HepG2 (cell line): ENCODE measurements around the gene TOP1. TPM values are rescaled to one million over a fixed set of nuclear protein-coding genes. Genes with fewer than 3 reads are reported as not detected.
A peak's percentile ranks its signal among the peaks of the same experiment; 100 is the strongest.

ENCODE experiments used
- ATF4 ChIP-seq, 2 experiments: fragments of 450-650 bp in 1 of 2; sonication (generic) in 1 of 2; formaldehyde crosslinking; IDR thresholded peaks; 2 replicates each; pipeline versions ENCODE4 v1.5.0 to v1.8.0; 2020 to 2022; ENCODE audit warnings: mild to moderate bottlenecking in 1 of 2, missing genetic modification reagents in 1 of 2
- BHLHE40 ChIP-seq: IDR thresholded peaks from 2 replicates; pipeline ENCODE4 v1.6.1; 2011; ENCODE audit warnings: low read length, improper control_type of control experiment
- HMGA1 ChIP-seq: sonication (generic); formaldehyde crosslinking; conservative IDR thresholded peaks from 2 replicates; pipeline ENCODE4 v1.4.0; 2020; ENCODE audit warnings: missing genetic modification reagents
- HOMEZ ChIP-seq: IDR thresholded peaks from 2 replicates; pipeline ENCODE4 v1.6.1; 2016; ENCODE audit warnings: low read depth
- IRF9 ChIP-seq: sonication (generic); formaldehyde crosslinking; IDR thresholded peaks from 2 replicates; pipeline ENCODE4 v1.8.0; 2022; ENCODE audit warnings: missing genetic modification reagents, mild to moderate bottlenecking, borderline replicate concordance
- NCOA5 ChIP-seq: sonication (generic); formaldehyde crosslinking; IDR thresholded peaks from 2 replicates; pipeline ENCODE4 v1.4.0; 2020; ENCODE audit warnings: missing genetic modification reagents
- SRSF4 ChIP-seq: fragments of 200-400 bp; formaldehyde crosslinking; IDR thresholded peaks from one replicate; pipeline ENCODE4 v1.6.1; 2018; ENCODE audit warnings: mild to moderate bottlenecking, low read depth, low read length, moderate library complexity; ENCODE audit not compliant: poor library complexity, severe bottlenecking
- ZBTB39 ChIP-seq: sonication (generic); formaldehyde crosslinking; IDR thresholded peaks from 2 replicates; pipeline ENCODE4 v1.5.0; 2020; ENCODE audit warnings: missing genetic modification reagents
- ZNF292 ChIP-seq: sonication (generic); formaldehyde crosslinking; IDR thresholded peaks from 2 replicates; pipeline ENCODE4 v1.8.1; 2022; ENCODE audit warnings: mild to moderate bottlenecking, low read depth, missing genetic modification reagents, borderline replicate concordance
- ZNF318 ChIP-seq: sonication (generic); formaldehyde crosslinking; IDR thresholded peaks from 2 replicates; pipeline ENCODE4 v1.4.0; 2020; ENCODE audit warnings: mild to moderate bottlenecking, missing genetic modification reagents
- ZNF549 ChIP-seq: sonication (generic); formaldehyde crosslinking; IDR thresholded peaks from 2 replicates; pipeline ENCODE4 v1.5.0; 2020; ENCODE audit warnings: missing genetic modification reagents
- ZNF562 ChIP-seq: sonication (generic); formaldehyde crosslinking; IDR thresholded peaks from 2 replicates; pipeline ENCODE4 v1.8.0; 2022; ENCODE audit warnings: missing genetic modification reagents, borderline replicate concordance
- ZNF619 ChIP-seq: sonication (generic); formaldehyde crosslinking; IDR thresholded peaks from 2 replicates; pipeline ENCODE4 v1.4.0; 2020; ENCODE audit warnings: mild to moderate bottlenecking, missing genetic modification reagents
- ZNF792 ChIP-seq: IDR thresholded peaks from 2 replicates; pipeline ENCODE4 v1.6.1; 2016
- polyA plus RNA-seq, 8 experiments: library from polyadenylated mRNA; depleted of rRNA in 3 of 8; stranded (reverse) in 7 of 8; unstranded in 1 of 8; fragments of >200 nt; fragmentation: Illumina TruSeq in 4 of 8; extraction: Trizol in 4 of 8; gene quantifications; 2 replicates each; pipeline versions ENCODE4 v1.2.1 to v1.2.3, GENCODE V29; 2011 to 2016; ENCODE audit warnings: low read depth in 4 of 8, missing spikeins in 1 of 8, mixed read lengths in 1 of 8; ENCODE audit not compliant: insufficient read depth in 1 of 8
- total RNA-seq, 5 experiments: library from RNA; depleted of rRNA; stranded (reverse); fragments of >200 nt; fragmentation: Illumina TruSeq; extraction: Trizol; gene quantifications; 2 replicates each; pipeline ENCODE4 v1.2.3, GENCODE V29; 2016; ENCODE audit warnings: low read depth in 1 of 5

The TOP1 gene
- total and polyA plus RNA-seq, 2 of the 13 experiments (the other 11 are each of a cell fraction or from before 2014, with no cell fraction given) = 10.2 to 19.4 TPM

DNA sequence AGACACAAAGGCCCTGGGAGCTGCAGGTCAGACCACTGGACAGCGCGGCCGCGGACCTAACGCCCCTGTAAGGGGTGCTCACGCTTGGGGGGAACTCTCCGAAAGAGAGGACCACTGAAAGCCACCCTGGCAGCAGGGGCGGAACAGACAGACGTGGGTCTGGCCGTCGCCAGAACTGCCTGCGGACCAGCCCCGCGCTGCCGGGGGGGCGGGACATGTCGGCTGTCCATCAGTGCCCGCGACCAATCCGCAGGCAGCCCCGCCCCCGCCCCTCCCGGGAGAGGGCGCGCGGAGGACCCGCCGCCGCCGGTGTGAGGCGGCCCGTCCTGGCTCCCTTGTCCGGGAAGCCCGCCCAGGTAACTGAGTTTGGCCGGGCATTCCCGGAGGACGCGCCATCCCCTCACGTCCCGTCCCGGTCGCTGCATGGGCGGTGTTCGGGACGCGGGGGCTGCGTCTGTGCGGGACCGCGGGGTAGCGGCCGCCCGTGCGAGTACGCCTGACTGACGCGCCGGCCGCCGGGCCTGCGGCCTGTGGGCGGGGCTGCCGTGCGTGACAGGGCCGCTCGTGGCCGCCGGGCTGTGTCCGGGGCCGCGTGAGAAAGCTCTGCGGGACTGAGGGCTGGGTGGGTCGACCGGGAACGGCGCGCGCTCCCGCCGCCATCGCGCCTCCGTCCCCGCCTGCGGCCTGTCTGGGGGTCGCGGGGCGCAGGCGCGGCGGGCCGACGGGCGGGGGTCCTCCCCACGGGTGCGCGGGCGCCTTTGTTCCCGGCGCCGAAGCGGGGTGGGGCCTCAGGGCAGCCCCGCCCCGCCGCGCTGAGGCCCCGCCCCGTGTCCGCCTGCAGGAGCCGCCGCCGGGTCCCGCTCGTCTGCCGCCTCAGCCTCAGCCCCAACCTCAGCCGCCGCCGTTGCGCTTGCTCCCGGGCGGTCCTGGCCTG, 108.3 kb downstream of the TOP1 start, which contains the start of gene PLCG1 (continued):
- TF ChIP-seq ZNF318 (CRISPR knock-in tag) (no peak), BHLHE40 (0 out of 2 replicates have a peak, but pooled peaks have one; percentile 19), ZNF549 (CRISPR knock-in tag) (no peak; the same call in 1 of the 2 replicates), ZNF562 (CRISPR knock-in tag) (no peak), SRSF4 (no peak), ATF4 (CRISPR knock-in tag; IDR thresholded peaks at IDR 0.05) (no peak), HMGA1 (CRISPR knock-in tag) (no peak), ZBTB39 (CRISPR knock-in tag) (no peak), HOMEZ (CRISPR knock-in tag) (no peak), ZNF792 (CRISPR knock-in tag) (peak; percentile 30; the same call in 1 of the 2 replicates), NCOA5 (CRISPR knock-in tag) (no peak), ZNF292 (CRISPR knock-in tag) (no peak; the same call in 1 of the 2 replicates), ZNF619 (CRISPR knock-in tag) (no peak), IRF9 (CRISPR knock-in tag) (peak; percentile 17; the same call in 1 of the 2 replicates)
